ENCODE data around the gene KMT5C. TPM values are rescaled to one million over a fixed set of nuclear protein-coding genes. Genes with fewer than 3 reads are reported as not detected.
A peak's percentile ranks its signal among the peaks of the same experiment; 100 is the strongest.

KMT5C gene
- total RNA-seq, 2 donors from 2014 or later, result 73.1 to 80.6 TPM

DNA sequence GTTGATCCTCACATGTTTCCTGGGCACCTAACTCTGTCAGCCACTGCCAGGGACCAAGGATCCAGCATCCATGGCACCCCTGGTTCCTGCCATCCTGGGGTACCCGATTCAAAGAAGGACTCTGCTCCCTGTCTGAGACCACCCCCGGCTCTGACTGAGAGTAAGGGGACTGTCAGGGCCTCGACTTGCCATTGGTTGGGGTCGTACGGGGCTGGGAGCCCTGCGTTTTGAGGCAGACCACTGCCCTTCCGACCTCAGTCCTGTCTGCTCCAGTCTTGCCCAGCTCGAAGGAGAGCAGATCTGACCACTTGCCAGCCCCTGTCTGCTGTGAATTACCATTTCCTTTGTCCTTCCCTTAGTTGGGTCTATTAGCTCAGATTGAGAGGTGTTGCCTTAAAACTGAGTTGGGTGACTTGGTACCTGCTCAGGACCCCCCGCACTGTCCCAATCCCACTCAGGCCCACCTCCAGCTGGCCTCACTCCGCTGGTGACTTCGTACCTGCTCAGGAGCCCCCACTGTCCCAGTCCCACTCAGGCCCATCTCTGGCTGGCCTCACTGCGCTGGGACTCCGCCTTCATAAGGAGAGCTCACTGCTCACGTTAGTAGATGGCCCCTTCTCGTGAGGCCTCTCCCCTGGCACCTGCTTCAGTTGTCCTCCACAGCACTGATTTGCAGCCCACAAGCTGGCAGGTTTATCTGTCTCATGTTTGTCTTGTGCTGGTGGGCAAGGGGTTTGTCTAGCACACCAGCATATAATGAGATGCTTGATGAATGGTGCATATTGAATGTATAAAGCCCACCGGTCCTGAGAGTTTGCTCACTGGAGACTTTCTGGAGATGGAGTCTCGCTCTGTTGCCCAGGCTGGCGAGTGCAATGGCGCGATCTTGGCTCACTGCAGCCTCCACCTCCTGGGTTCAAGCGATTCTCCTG is 50.0 kb downstream of the KMT5C start:
- DNase-seq, result no peak
- no peaks in the 10 kb centered on the region for H3K9me3 ChIP-seq (ENCODE audit: control insufficient read depth, low read length)
- Mint-ChIP-seq H3K27ac (peak overlapping the region; percentile 44), H3K36me3 (ENCODE audit: low read depth) (peaks cover 43% of the 10 kb centered on the region), H3K4me3 (no peak overlapping the region), H3K4me1 (peaks cover 42% of the 10 kb centered on the region), H3K27me3 (ENCODE audit: insufficient read depth) (no peaks in the 10 kb centered on the region), H3K9me3 (no peaks in the 10 kb centered on the region)
- H3K36me3 ChIP-seq (ENCODE audit: control insufficient read depth, insufficient read depth, low read length), result peaks cover 49% of the 10 kb centered on the region
- WGBS, 2 experiments (ENCODE audit: insufficient coverage in 1 of 2, insufficient read length in 1 of 2), result 85 to 87% methylated on average over 15 to 21 of the region's 21 CpGs
- TF ChIP-seq, protein P1, sequence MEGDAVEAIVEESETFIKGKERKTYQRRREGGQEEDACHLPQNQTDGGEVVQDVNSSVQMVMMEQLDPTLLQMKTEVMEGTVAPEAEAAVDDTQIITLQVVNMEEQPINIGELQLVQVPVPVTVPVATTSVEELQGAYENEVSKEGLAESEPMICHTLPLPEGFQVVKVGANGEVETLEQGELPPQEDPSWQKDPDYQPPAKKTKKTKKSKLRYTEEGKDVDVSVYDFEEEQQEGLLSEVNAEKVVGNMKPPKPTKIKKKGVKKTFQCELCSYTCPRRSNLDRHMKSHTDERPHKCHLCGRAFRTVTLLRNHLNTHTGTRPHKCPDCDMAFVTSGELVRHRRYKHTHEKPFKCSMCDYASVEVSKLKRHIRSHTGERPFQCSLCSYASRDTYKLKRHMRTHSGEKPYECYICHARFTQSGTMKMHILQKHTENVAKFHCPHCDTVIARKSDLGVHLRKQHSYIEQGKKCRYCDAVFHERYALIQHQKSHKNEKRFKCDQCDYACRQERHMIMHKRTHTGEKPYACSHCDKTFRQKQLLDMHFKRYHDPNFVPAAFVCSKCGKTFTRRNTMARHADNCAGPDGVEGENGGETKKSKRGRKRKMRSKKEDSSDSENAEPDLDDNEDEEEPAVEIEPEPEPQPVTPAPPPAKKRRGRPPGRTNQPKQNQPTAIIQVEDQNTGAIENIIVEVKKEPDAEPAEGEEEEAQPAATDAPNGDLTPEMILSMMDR (conservative IDR thresholded peaks at IDR 0.05), result no peak
- peaks cover 21% of the 10 kb centered on the region for H3K4me1 ChIP-seq (ENCODE audit: control insufficient read depth, insufficient read depth, low read length)
- no peak overlapping the region for H3K9ac ChIP-seq (ENCODE audit: extremely low read depth, low read length, poor library complexity, severe bottlenecking)
- no peak overlapping the region for H3K27ac ChIP-seq (ENCODE audit: low read depth, low read length)
- no peak overlapping the region for H3K4me3 ChIP-seq (ENCODE audit: low read length)
- H3K27me3 ChIP-seq (ENCODE audit: control insufficient read depth, insufficient read depth, low read length, poor library complexity, severe bottlenecking), result no peaks in the 10 kb centered on the region

GRCh38 chr19:55390461-55390880 is 50.8 kb downstream of the KMT5C start:
- TF ChIP-seq, protein P1 (conservative IDR thresholded peaks at IDR 0.05), result no peak
- peak overlapping the region; percentile 76 for H3K27ac Mint-ChIP-seq
- Histone ChIP-seq H3K27me3 (ENCODE audit: control insufficient read depth, insufficient read depth, low read length, poor library complexity, severe bottlenecking) (no peaks in the 10 kb centered on the region), H3K27ac (ENCODE audit: low read depth, low read length) (no peak overlapping the region), H3K4me1 (ENCODE audit: control insufficient read depth, insufficient read depth, low read length) (peaks cover 21% of the 10 kb centered on the region), H3K9ac (ENCODE audit: extremely low read depth, low read length, poor library complexity, severe bottlenecking) (no peak overlapping the region), H3K4me3 (ENCODE audit: low read length) (no peak overlapping the region), H3K36me3 (ENCODE audit: control insufficient read depth, insufficient read depth, low read length) (peaks cover 49% of the 10 kb centered on the region), H3K9me3 (ENCODE audit: control insufficient read depth, low read length) (no peaks in the 10 kb centered on the region)
- no peak overlapping the region for H3K4me3 Mint-ChIP-seq
- peaks cover 43% of the 10 kb centered on the region for H3K36me3 Mint-ChIP-seq (ENCODE audit: low read depth)
- DNase-seq, result peak; percentile 77
- no peaks in the 10 kb centered on the region for H3K9me3 Mint-ChIP-seq
- no peaks in the 10 kb centered on the region for H3K27me3 Mint-ChIP-seq (ENCODE audit: insufficient read depth)
- WGBS, 2 experiments (ENCODE audit: insufficient coverage in 1 of 2, insufficient read length in 1 of 2), result 76 to 83% methylated on average over 2 to 7 of the region's 7 CpGs
- H3K4me1 Mint-ChIP-seq, result peaks cover 39% of the 10 kb centered on the region

GRCh38 chr19:55391191-55391670 is 51.6 kb downstream of the KMT5C start:
- WGBS, 2 experiments (ENCODE audit: insufficient coverage in 1 of 2, insufficient read length in 1 of 2), result 90 to 92% methylated on average over 10 to 12 of the region's 12 CpGs
- H3K27ac Mint-ChIP-seq, result no peak overlapping the region
- no peak overlapping the region for H3K4me3 Mint-ChIP-seq
- peaks cover 39% of the 10 kb centered on the region for H3K4me1 Mint-ChIP-seq
- Histone ChIP-seq H3K4me1 (ENCODE audit: control insufficient read depth, insufficient read depth, low read length) (peaks cover 21% of the 10 kb centered on the region), H3K36me3 (ENCODE audit: control insufficient read depth, insufficient read depth, low read length) (peaks cover 49% of the 10 kb centered on the region), H3K9me3 (ENCODE audit: control insufficient read depth, low read length) (no peaks in the 10 kb centered on the region), H3K27ac (ENCODE audit: low read depth, low read length) (no peak overlapping the region), H3K27me3 (ENCODE audit: control insufficient read depth, insufficient read depth, low read length, poor library complexity, severe bottlenecking) (no peaks in the 10 kb centered on the region), H3K9ac (ENCODE audit: extremely low read depth, low read length, poor library complexity, severe bottlenecking) (no peak overlapping the region), H3K4me3 (ENCODE audit: low read length) (no peak overlapping the region)
- TF ChIP-seq, protein P1 (conservative IDR thresholded peaks at IDR 0.05), result no peak
- no peaks in the 10 kb centered on the region for H3K9me3 Mint-ChIP-seq
- H3K36me3 Mint-ChIP-seq (ENCODE audit: low read depth), result peaks cover 40% of the 10 kb centered on the region
- H3K27me3 Mint-ChIP-seq (ENCODE audit: insufficient read depth), result no peaks in the 10 kb centered on the region
- DNase-seq, result no peak

All from endodermal cell (in vitro differentiated cells).